Transverse colon (tissue), 3 donors: Measurements from ENCODE around the gene LRRC26.
"Not testable (repeated sequence)": the region's sequence is repeated elsewhere in the genome, so short reads cannot be mapped to it uniquely, and the experiment has no call there.

Source experiments
- EP300 ChIP-seq: sonication (generic); formaldehyde crosslinking; IDR thresholded peaks from one replicate; pipeline ENCODE4 v1.6.1; 2017; ENCODE audit warnings: antibody characterized with exemption, low read depth
- POLR2A ChIP-seq: fragments of 450-650 bp; IDR thresholded peaks from one replicate; pipeline ENCODE4 v1.6.1; 2016; ENCODE audit warnings: antibody characterized with exemption, mild to moderate bottlenecking, moderate library complexity
- TF ChIP-seq, protein P1 (sequence below), 5 experiments: fragments of 200-600 bp in 3 of 5; fragments of 450-650 bp in 2 of 5; sonication (generic) in 3 of 5; IDR thresholded peaks; 1 replicate in 2 of 5; 2 replicates in 3 of 5; pipeline ENCODE4 v1.5.1; 2016 to 2017; ENCODE audit warnings: antibody characterized with exemption in 5 of 5, inconsistent platforms in 3 of 5, mild to moderate bottlenecking in 2 of 5, moderate library complexity in 1 of 5

DNA sequence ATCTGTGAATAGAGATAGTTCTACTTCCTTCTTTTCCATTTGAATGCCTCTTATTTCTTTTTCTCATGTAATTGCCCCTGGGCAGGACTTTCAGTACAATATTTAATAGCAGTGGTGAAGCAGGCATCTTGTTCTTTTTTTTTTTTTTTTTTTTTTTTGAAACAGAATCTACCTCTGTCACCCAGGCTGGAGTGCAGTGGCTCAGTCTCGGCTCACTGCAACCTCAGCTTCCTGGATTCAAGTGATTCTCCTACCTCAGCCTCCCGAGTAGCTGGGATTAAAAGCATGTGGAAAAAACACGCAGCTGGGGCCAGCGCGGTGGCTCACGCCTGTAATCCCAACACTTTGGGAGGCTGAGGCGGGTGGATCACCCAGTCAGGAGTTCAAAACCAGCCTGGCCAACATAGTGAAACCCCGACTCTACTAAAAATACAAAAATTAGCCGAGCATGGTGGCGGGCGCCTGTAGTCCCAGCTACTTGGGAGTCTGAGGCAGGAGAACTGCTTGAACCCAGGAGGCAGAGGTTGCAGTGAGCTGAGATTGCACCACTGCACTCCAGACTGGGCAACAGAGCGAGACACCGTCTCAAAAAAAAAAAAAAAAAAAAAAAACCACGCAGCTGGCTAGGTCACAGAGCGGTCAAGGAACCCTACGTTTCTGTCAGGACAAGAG, 46.9 kb downstream of the LRRC26 start:
- not testable (repeated sequence) for TF ChIP-seq POLR2A, EP300
- TF ChIP-seq, protein P1, sequence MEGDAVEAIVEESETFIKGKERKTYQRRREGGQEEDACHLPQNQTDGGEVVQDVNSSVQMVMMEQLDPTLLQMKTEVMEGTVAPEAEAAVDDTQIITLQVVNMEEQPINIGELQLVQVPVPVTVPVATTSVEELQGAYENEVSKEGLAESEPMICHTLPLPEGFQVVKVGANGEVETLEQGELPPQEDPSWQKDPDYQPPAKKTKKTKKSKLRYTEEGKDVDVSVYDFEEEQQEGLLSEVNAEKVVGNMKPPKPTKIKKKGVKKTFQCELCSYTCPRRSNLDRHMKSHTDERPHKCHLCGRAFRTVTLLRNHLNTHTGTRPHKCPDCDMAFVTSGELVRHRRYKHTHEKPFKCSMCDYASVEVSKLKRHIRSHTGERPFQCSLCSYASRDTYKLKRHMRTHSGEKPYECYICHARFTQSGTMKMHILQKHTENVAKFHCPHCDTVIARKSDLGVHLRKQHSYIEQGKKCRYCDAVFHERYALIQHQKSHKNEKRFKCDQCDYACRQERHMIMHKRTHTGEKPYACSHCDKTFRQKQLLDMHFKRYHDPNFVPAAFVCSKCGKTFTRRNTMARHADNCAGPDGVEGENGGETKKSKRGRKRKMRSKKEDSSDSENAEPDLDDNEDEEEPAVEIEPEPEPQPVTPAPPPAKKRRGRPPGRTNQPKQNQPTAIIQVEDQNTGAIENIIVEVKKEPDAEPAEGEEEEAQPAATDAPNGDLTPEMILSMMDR (IDR thresholded peaks at IDR 0.05), result not testable (repeated sequence)
